ENCODE data around the gene DYDC2.
A peak's percentile ranks its signal among the peaks of the same experiment; 100 is the strongest.

The DYDC2 gene

GRCh38 chr10:80379701-80380100 is 23.1 kb downstream of the DYDC2 start:
- no peak overlapping the region for H3K4me3 ChIP-seq (ENCODE audit: low read depth, low read length)
- DNase-seq (ENCODE audit: low read depth) = no peak
- TF ChIP-seq CTCF (IDR thresholded peaks at IDR 0.05; ENCODE audit: low read depth, low read length, missing control alignments) = no peak
- in situ Hi-C loops (cut with HindIII; ENCODE audit: low sequenced_read_pairs) = no loop called here

GRCh38 chr10:80380185-80380584 is 23.6 kb downstream of the DYDC2 start:
- no peak for DNase-seq (ENCODE audit: low read depth)
- TF ChIP-seq CTCF (IDR thresholded peaks at IDR 0.05; ENCODE audit: low read depth, low read length, missing control alignments) = no peak
- no peak overlapping the region for H3K4me3 ChIP-seq (ENCODE audit: low read depth, low read length)
- in situ Hi-C loops (cut with HindIII; ENCODE audit: low sequenced_read_pairs) = no loop called here

GRCh38 chr10:80382989-80383388 is 26.4 kb downstream of the DYDC2 start:
- in situ Hi-C loops (cut with HindIII; ENCODE audit: low sequenced_read_pairs) = no loop called here
- H3K4me3 ChIP-seq (ENCODE audit: low read depth, low read length) = no peak overlapping the region
- DNase-seq (ENCODE audit: low read depth) = no peak
- TF ChIP-seq CTCF (IDR thresholded peaks at IDR 0.05; ENCODE audit: low read depth, low read length, missing control alignments) = peak; percentile 65

- no peak overlapping the region for H3K4me3 ChIP-seq (ENCODE audit: low read depth, low read length)
- no peak for DNase-seq (ENCODE audit: low read depth)
- in situ Hi-C loops (cut with HindIII; ENCODE audit: low sequenced_read_pairs) = no loop called here
- no peak for TF ChIP-seq CTCF (IDR thresholded peaks at IDR 0.05; ENCODE audit: low read depth, low read length, missing control alignments)
Measured at GRCh38 chr10:80390740-80391139, 34.2 kb downstream of the DYDC2 start.

GRCh38 chr10:80392250-80392649 is 35.7 kb downstream of the DYDC2 start:
- in situ Hi-C loops (cut with HindIII; ENCODE audit: low sequenced_read_pairs) = no loop called here
- TF ChIP-seq CTCF (IDR thresholded peaks at IDR 0.05; ENCODE audit: low read depth, low read length, missing control alignments) = no peak
- no peak overlapping the region for H3K4me3 ChIP-seq (ENCODE audit: low read depth, low read length)
- DNase-seq (ENCODE audit: low read depth) = no peak

GRCh38 chr10:80394358-80394916 is 37.9 kb downstream of the DYDC2 start:
- in situ Hi-C loops (cut with HindIII; ENCODE audit: low sequenced_read_pairs) = no loop called here
- no peak overlapping the region for H3K4me3 ChIP-seq (ENCODE audit: low read depth, low read length)
- no peak for TF ChIP-seq CTCF (IDR thresholded peaks at IDR 0.05; ENCODE audit: low read depth, low read length, missing control alignments)
- DNase-seq (ENCODE audit: low read depth) = no peak

GRCh38 chr10:80397014-80397413 is 40.4 kb downstream of the DYDC2 start:
- in situ Hi-C loops (cut with HindIII; ENCODE audit: low sequenced_read_pairs) = no loop called here
- no peak for DNase-seq (ENCODE audit: low read depth)
- H3K4me3 ChIP-seq (ENCODE audit: low read depth, low read length) = no peak overlapping the region
- no peak for TF ChIP-seq CTCF (IDR thresholded peaks at IDR 0.05; ENCODE audit: low read depth, low read length, missing control alignments)

Data from astrocyte of the cerebellum (primary cell).